ENCODE measurements around the gene TMPRSS6. TPM values are rescaled to one million over a fixed set of nuclear protein-coding genes. Genes with fewer than 3 reads are reported as not detected.

Gene TMPRSS6
- total and polyA plus RNA-seq, 2 donors from 2014 or later = 1.4 TPM; not detected in 1

DNA sequence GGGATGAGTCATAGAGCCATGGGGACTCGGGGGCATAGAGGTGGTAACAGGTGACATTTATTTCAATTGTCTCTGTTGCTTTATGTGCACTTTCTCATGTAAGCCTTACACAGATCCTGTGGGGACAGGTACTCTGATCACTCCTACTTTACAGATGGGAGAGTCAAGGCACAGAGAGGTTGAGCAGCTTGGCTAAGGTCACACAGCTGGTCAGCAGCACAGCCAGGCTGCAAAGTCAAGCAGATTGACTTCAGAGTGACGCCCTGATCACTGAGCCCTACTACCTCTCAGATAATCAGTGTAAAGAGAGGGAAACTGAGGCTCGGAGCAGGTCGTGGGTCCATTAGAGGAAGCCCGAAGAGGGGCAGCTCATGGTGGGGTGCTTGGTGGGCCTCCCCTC, 3.5 kb downstream of the TMPRSS6 start:
- FAIRE-seq = no peak
- Histone ChIP-seq H3K27ac (ENCODE audit: low read depth in 2 of 2, low read length in 2 of 2) (no peak overlapping the region), H3K4me3 (ENCODE audit: low read length in 3 of 3) (no peak overlapping the region), H3K9ac (ENCODE audit: low read length in 3 of 3) (no peak overlapping the region), H3K9me3 (ENCODE audit: control insufficient read depth in 2 of 3, insufficient read depth in 1 of 3, low read length in 3 of 3) (no peaks in the 10 kb centered on the region), H3K36me3 (ENCODE audit: control insufficient read depth in 2 of 3, insufficient read depth in 3 of 3, low read length in 3 of 3) (no peaks in the 10 kb centered on the region), H3K4me1 (ENCODE audit: control insufficient read depth in 2 of 3, insufficient read depth in 2 of 3, low read depth in 1 of 3, low read length in 3 of 3) (no peaks in the 10 kb centered on the region), H3K27me3 (ENCODE audit: control insufficient read depth, insufficient read depth, low read length) (no peaks in the 10 kb centered on the region)
- TF ChIP-seq, protein P1, sequence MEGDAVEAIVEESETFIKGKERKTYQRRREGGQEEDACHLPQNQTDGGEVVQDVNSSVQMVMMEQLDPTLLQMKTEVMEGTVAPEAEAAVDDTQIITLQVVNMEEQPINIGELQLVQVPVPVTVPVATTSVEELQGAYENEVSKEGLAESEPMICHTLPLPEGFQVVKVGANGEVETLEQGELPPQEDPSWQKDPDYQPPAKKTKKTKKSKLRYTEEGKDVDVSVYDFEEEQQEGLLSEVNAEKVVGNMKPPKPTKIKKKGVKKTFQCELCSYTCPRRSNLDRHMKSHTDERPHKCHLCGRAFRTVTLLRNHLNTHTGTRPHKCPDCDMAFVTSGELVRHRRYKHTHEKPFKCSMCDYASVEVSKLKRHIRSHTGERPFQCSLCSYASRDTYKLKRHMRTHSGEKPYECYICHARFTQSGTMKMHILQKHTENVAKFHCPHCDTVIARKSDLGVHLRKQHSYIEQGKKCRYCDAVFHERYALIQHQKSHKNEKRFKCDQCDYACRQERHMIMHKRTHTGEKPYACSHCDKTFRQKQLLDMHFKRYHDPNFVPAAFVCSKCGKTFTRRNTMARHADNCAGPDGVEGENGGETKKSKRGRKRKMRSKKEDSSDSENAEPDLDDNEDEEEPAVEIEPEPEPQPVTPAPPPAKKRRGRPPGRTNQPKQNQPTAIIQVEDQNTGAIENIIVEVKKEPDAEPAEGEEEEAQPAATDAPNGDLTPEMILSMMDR (IDR thresholded peaks at IDR 0.05; ENCODE audit: borderline replicate concordance, extremely low read depth, insufficient read depth) = no peak
- intact Hi-C loops (cut with DNase I) = no loop called here
- no peak for DNase-seq

DNA sequence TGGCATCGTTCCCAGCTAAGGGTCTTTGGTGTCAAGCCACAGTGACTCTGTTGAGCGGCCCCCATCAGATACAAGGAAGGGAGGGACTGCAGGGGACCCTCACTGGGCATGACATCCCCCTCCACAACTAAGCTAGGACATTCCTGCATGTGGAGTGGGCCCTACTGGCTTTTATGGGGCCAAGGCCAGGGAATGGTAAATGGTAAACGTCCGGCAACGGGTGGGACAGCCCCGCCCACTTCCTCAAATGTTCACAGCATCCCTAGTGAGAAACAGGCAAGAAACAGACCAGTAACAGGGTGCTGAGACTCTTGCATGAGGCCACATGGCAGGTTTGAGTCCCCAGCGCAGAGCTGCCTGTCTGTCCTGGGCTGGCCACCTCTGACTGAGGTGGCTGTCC, 4.4 kb downstream of the TMPRSS6 start:
- intact Hi-C loops (cut with DNase I) = no loop called here
- FAIRE-seq = no peak
- H3K27me3 ChIP-seq (ENCODE audit: control insufficient read depth, insufficient read depth, low read length) = no peaks in the 10 kb centered on the region

DNA sequence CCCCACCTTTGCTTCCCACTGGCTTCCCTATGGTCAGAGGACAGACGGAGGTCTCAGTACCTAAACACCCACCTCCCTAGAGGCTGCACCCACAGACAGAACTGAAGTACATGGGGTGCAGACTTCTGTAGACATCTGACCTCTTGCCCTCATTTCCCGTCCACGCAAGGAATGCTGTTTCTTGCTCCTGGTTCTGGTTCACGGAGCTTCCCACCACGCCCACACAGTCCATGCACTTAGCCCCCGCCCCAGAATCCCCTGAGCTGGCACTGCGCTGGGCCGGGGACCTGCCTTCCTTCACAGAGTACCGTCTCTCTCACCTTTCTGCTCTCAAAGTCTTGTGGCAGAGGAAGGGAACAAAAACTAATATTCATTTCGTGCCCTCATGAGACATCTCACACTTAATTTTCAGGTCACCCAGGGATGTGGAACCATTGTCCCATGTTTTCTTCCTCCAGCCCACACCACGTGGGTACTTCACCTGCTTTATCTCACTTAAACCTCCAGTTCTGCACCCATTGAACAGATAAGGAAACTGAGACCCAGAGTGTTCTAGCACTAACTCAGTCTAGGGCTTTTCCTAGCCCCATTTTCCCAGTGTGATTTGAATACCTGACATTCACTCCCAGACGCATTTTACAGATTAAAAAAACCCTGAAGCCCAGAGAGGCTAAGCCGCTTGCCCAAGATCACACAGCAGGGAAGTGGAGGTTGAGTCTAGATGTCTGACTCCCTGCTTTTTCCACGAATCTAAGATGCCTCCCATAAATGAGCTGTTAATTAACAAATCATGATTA, 5.7 kb downstream of the TMPRSS6 start:
- FAIRE-seq = no peak

More for the DNA sequence above, 4.4 kb downstream of the TMPRSS6 start:
- Histone ChIP-seq H3K4me1 (ENCODE audit: control insufficient read depth in 2 of 3, insufficient read depth in 2 of 3, low read depth in 1 of 3, low read length in 3 of 3) (no peaks in the 10 kb centered on the region), H3K27ac (ENCODE audit: low read depth in 2 of 2, low read length in 2 of 2) (no peak overlapping the region), H3K4me3 (ENCODE audit: low read length in 3 of 3) (no peak overlapping the region), H3K36me3 (ENCODE audit: control insufficient read depth in 2 of 3, insufficient read depth in 3 of 3, low read length in 3 of 3) (no peaks in the 10 kb centered on the region), H3K9ac (ENCODE audit: low read length in 3 of 3) (no peak overlapping the region), H3K9me3 (ENCODE audit: control insufficient read depth in 2 of 3, insufficient read depth in 1 of 3, low read length in 3 of 3) (no peaks in the 10 kb centered on the region)
- no peak for DNase-seq
- TF ChIP-seq, protein P1 (IDR thresholded peaks at IDR 0.05; ENCODE audit: borderline replicate concordance, extremely low read depth, insufficient read depth) = no peak

More for the DNA sequence above, 5.7 kb downstream of the TMPRSS6 start:
- Histone ChIP-seq H3K27me3 (ENCODE audit: control insufficient read depth, insufficient read depth, low read length) (no peaks in the 10 kb centered on the region), H3K4me3 (ENCODE audit: low read length in 3 of 3) (no peak overlapping the region), H3K9me3 (ENCODE audit: control insufficient read depth in 2 of 3, insufficient read depth in 1 of 3, low read length in 3 of 3) (no peaks in the 10 kb centered on the region), H3K36me3 (ENCODE audit: control insufficient read depth in 2 of 3, insufficient read depth in 3 of 3, low read length in 3 of 3) (no peaks in the 10 kb centered on the region), H3K4me1 (ENCODE audit: control insufficient read depth in 2 of 3, insufficient read depth in 2 of 3, low read depth in 1 of 3, low read length in 3 of 3) (no peaks in the 10 kb centered on the region), H3K27ac (ENCODE audit: low read depth in 2 of 2, low read length in 2 of 2) (no peak overlapping the region), H3K9ac (ENCODE audit: low read length in 3 of 3) (no peak overlapping the region)
- TF ChIP-seq, protein P1 (IDR thresholded peaks at IDR 0.05; ENCODE audit: borderline replicate concordance, extremely low read depth, insufficient read depth) = no peak
- intact Hi-C loops (cut with DNase I) = no loop called here
- DNase-seq = peak in 3 of 5 donors; percentile 38 to 66 (median 47)

Measured in kidney (tissue), 14 donors.